HEK293 (cell line): Measurements from ENCODE around the gene BTBD18.
A peak's percentile ranks its signal among the peaks of the same experiment; 100 is the strongest.

Experiments
- CTCF ChIA-PET: fragments of 350-600 bp; formaldehyde crosslinking; extraction: SDS; loops from one replicate; lab custom pipeline; 2021; ENCODE audit warnings: antibody characterized with exemption; lab: Yijun Ruan, JAX
- POLR2A ChIA-PET: fragments of 300-600 bp; formaldehyde crosslinking; extraction: SDS; loops from one replicate; lab custom pipeline; 2020; ENCODE audit warnings: antibody characterized with exemption, inconsistent platforms; lab: Yijun Ruan, JAX
- H3K27ac ChIP-seq: fragments of 200-500 bp; sonication (Bioruptor generic); 2 replicates; pipeline ENCODE4 v1.5.1; 2014; ENCODE audit warnings: low read depth, low read length, control low read depth, inconsistent platforms; ENCODE audit errors: extremely low read depth
- H3K36me3 ChIP-seq, 2 experiments: fragments of 200-500 bp in 1 of 2; sonication (Bioruptor generic) in 1 of 2; 1 replicate in 1 of 2; 2 replicates in 1 of 2; pipeline ENCODE4 v1.5.1; 2014 to 2017; ENCODE audit warnings: inconsistent platforms in 2 of 2, low read length in 2 of 2; ENCODE audit not compliant: control insufficient read depth in 2 of 2, insufficient read depth in 1 of 2
- H3K4me1 ChIP-seq: fragments of 200-500 bp; sonication (Bioruptor generic); 2 replicates; pipeline ENCODE4 v1.5.1; 2014; ENCODE audit warnings: mild to moderate bottlenecking, low read length, inconsistent platforms; ENCODE audit not compliant: control insufficient read depth, insufficient read depth
- H3K4me3 ChIP-seq: 2 replicates; pipeline ENCODE4 v1.5.1; 2011; ENCODE audit warnings: low read depth, mild to moderate bottlenecking, control low read depth, low read length, moderate library complexity
- H3K9me3 ChIP-seq: fragments of 200-500 bp; sonication (Bioruptor generic); 2 replicates; pipeline ENCODE4 v1.5.1; 2014; ENCODE audit warnings: low read depth, low read length, inconsistent platforms; ENCODE audit not compliant: control insufficient read depth, insufficient read depth
- GFI1B ChIP-seq: fragments of 450-650 bp; formaldehyde crosslinking; IDR thresholded peaks from 2 replicates; pipeline ENCODE4 v1.5.1; 2016; ENCODE audit warnings: missing biosample characterization, missing genetic modification characterization
- GLI4 ChIP-seq: fragments of 450-650 bp; formaldehyde crosslinking; IDR thresholded peaks from 2 replicates; pipeline ENCODE4 v1.5.1; 2016; ENCODE audit warnings: missing biosample characterization, missing genetic modification characterization
- INSM2 ChIP-seq: fragments of 450-650 bp; formaldehyde crosslinking; IDR thresholded peaks from 2 replicates; pipeline ENCODE4 v1.5.1; 2016; ENCODE audit warnings: missing biosample characterization, missing genetic modification characterization
- KLF7 ChIP-seq: fragments of 450-650 bp; formaldehyde crosslinking; IDR thresholded peaks from 2 replicates; pipeline ENCODE4 v1.5.1; 2016; ENCODE audit warnings: missing biosample characterization, missing genetic modification characterization, borderline replicate concordance
- OVOL3 ChIP-seq: fragments of 450-650 bp; formaldehyde crosslinking; IDR thresholded peaks from 2 replicates; pipeline ENCODE4 v1.5.1; 2016; ENCODE audit warnings: missing biosample characterization, missing genetic modification characterization
- PRDM1 ChIP-seq: fragments of 450-650 bp; formaldehyde crosslinking; IDR thresholded peaks from 2 replicates; pipeline ENCODE4; 2016; ENCODE audit warnings: missing biosample characterization, missing genetic modification characterization
- SETDB1 ChIP-seq: IDR thresholded peaks from one replicate; pipeline ENCODE4 v1.6.1; 2017; ENCODE audit warnings: mild to moderate bottlenecking, low read length, moderate library complexity, mixed read lengths; ENCODE audit not compliant: insufficient read length
- TSHZ1 ChIP-seq: fragments of 450-650 bp; formaldehyde crosslinking; IDR thresholded peaks from 2 replicates; pipeline ENCODE4 v1.5.1; 2016; ENCODE audit warnings: missing biosample characterization, missing genetic modification characterization, borderline replicate concordance
- YY1 ChIP-seq: fragments of 450-650 bp; formaldehyde crosslinking; IDR thresholded peaks from 2 replicates; pipeline ENCODE4 v1.5.1; 2018; ENCODE audit warnings: missing biosample characterization, missing genetic modification characterization
- ZBTB44 ChIP-seq: fragments of 450-650 bp; IDR thresholded peaks from 2 replicates; pipeline ENCODE4 v1.5.1; 2018; ENCODE audit warnings: missing biosample characterization, mild to moderate bottlenecking, missing genetic modification characterization
- ZNF114 ChIP-seq: fragments of 450-650 bp; formaldehyde crosslinking; IDR thresholded peaks from 2 replicates; pipeline ENCODE4 v1.5.0; 2017; ENCODE audit warnings: missing biosample characterization, missing genetic modification characterization
- ZNF133 ChIP-seq: fragments of 450-650 bp; formaldehyde crosslinking; IDR thresholded peaks from 2 replicates; pipeline ENCODE4 v1.5.1; 2016; ENCODE audit warnings: missing biosample characterization, missing genetic modification characterization
- ZNF16 ChIP-seq: fragments of 450-650 bp; formaldehyde crosslinking; IDR thresholded peaks from 2 replicates; pipeline ENCODE4 v1.5.1; 2016; ENCODE audit warnings: low read depth, missing biosample characterization, missing genetic modification characterization
- ZNF184 ChIP-seq: fragments of 450-650 bp; IDR thresholded peaks from 2 replicates; pipeline ENCODE4 v1.5.1; 2018; ENCODE audit warnings: missing biosample characterization, mild to moderate bottlenecking, missing genetic modification characterization
- ZNF19 ChIP-seq: fragments of 450-650 bp; formaldehyde crosslinking; IDR thresholded peaks from 2 replicates; pipeline ENCODE4; 2016; ENCODE audit warnings: missing biosample characterization, missing genetic modification characterization, low read depth
- ZNF292 ChIP-seq: fragments of 450-650 bp; formaldehyde crosslinking; IDR thresholded peaks from 2 replicates; pipeline ENCODE4 v1.5.1; 2016; ENCODE audit warnings: low read depth, missing biosample characterization, missing genetic modification characterization, borderline replicate concordance
- ZNF350 ChIP-seq: fragments of 450-650 bp; formaldehyde crosslinking; IDR thresholded peaks from 2 replicates; pipeline ENCODE4 v1.5.0; 2017; ENCODE audit warnings: missing biosample characterization, mild to moderate bottlenecking, missing genetic modification characterization
- ZNF37A ChIP-seq: fragments of 450-650 bp; IDR thresholded peaks from 2 replicates; pipeline ENCODE4 v1.5.1; 2018; ENCODE audit warnings: missing biosample characterization, missing genetic modification characterization
- ZNF423 ChIP-seq: fragments of 450-650 bp; formaldehyde crosslinking; IDR thresholded peaks from 2 replicates; pipeline ENCODE4 v1.5.1; 2016; ENCODE audit warnings: missing biosample characterization, missing genetic modification characterization
- ZNF426 ChIP-seq: fragments of 450-650 bp; formaldehyde crosslinking; IDR thresholded peaks from 2 replicates; pipeline ENCODE4 v1.5.1; 2017; ENCODE audit warnings: missing biosample characterization, missing genetic modification characterization, mild to moderate bottlenecking, inconsistent platforms, moderate library complexity
- ZNF544 ChIP-seq: fragments of 450-650 bp; formaldehyde crosslinking; IDR thresholded peaks from 2 replicates; pipeline ENCODE4 v1.5.0; 2017; ENCODE audit warnings: missing biosample characterization, missing genetic modification characterization
- ZNF561 ChIP-seq: fragments of 450-650 bp; IDR thresholded peaks from 2 replicates; pipeline ENCODE4 v1.5.1; 2018; ENCODE audit warnings: missing biosample characterization, missing genetic modification characterization, borderline replicate concordance
- ZNF580 ChIP-seq: fragments of 450-650 bp; formaldehyde crosslinking; IDR thresholded peaks from 2 replicates; pipeline ENCODE4 v1.5.1; 2016; ENCODE audit warnings: missing biosample characterization, missing genetic modification characterization
- ZNF596 ChIP-seq: fragments of 450-650 bp; IDR thresholded peaks from 2 replicates; pipeline ENCODE4 v1.5.0; 2018; ENCODE audit warnings: missing biosample characterization, mild to moderate bottlenecking, missing genetic modification characterization, moderate library complexity
- ZNF600 ChIP-seq: fragments of 450-650 bp; formaldehyde crosslinking; IDR thresholded peaks from 2 replicates; pipeline ENCODE4 v1.5.1; 2016; ENCODE audit warnings: missing biosample characterization, missing genetic modification characterization
- ZNF677 ChIP-seq: fragments of 450-650 bp; IDR thresholded peaks from 2 replicates; pipeline ENCODE4 v1.5.0; 2018; ENCODE audit warnings: missing biosample characterization, mild to moderate bottlenecking, missing genetic modification characterization, moderate library complexity
- ZNF747 ChIP-seq: fragments of 450-650 bp; formaldehyde crosslinking; IDR thresholded peaks from 2 replicates; pipeline ENCODE4 v1.5.1; 2016; ENCODE audit warnings: missing biosample characterization, missing genetic modification characterization
- ZNF791 ChIP-seq: fragments of 450-650 bp; formaldehyde crosslinking; IDR thresholded peaks from 2 replicates; pipeline ENCODE4 v1.5.1; 2016; ENCODE audit warnings: missing biosample characterization, missing genetic modification characterization
- ZXDB ChIP-seq: fragments of 450-650 bp; formaldehyde crosslinking; IDR thresholded peaks from 2 replicates; pipeline ENCODE4 v1.5.1; 2016; ENCODE audit warnings: missing biosample characterization, missing genetic modification characterization
- TF ChIP-seq, protein P1 (sequence below): fragments of 450-650 bp; formaldehyde crosslinking; IDR thresholded peaks from 2 replicates; pipeline ENCODE4 v1.5.1; 2016; ENCODE audit warnings: missing biosample characterization, missing genetic modification characterization

Gene BTBD18

GRCh38 chr11:57761301-57762234, 9.9 kb upstream of the BTBD18 start, which contains the start of gene CTNND1:
Gene CTNND1 (plus strand): TSS chr11:57761802. CDS start chr11:57791479, 29,677 bp downstream.
- CTCF ChIA-PET = interaction anchor here (0.6 to 10.5 kb wide), 11 partner anchors 10 to 1908 kb away, joined by 3 to 151 read pairs (median 4); partner anchors contain the start of genes BTBD18 and DTX4
- H3K4me3 ChIP-seq = peak within 1 kb of the TSS; percentile 50
- TF ChIP-seq TSHZ1 = no peak
- peak; percentile 95 for TF ChIP-seq PRDM1 (tag by site-specific recombination)
- TF ChIP-seq ZNF426 = no peak
- no peak for TF ChIP-seq ZNF580 (tag by site-specific recombination)
- TF ChIP-seq ZNF37A = no peak
- TF ChIP-seq ZNF791 (tag by site-specific recombination) = no peak
- TF ChIP-seq ZNF16 (tag by site-specific recombination) = no peak
- no peak for TF ChIP-seq ZNF677
- no peak for TF ChIP-seq ZNF133
- no peak for TF ChIP-seq GFI1B (tag by site-specific recombination)
- no peak for TF ChIP-seq ZNF350 (tag by site-specific recombination)
- TF ChIP-seq ZNF596 = peak; percentile 100
- TF ChIP-seq GLI4 (tag by site-specific recombination) = no peak
- TF ChIP-seq, protein P1, sequence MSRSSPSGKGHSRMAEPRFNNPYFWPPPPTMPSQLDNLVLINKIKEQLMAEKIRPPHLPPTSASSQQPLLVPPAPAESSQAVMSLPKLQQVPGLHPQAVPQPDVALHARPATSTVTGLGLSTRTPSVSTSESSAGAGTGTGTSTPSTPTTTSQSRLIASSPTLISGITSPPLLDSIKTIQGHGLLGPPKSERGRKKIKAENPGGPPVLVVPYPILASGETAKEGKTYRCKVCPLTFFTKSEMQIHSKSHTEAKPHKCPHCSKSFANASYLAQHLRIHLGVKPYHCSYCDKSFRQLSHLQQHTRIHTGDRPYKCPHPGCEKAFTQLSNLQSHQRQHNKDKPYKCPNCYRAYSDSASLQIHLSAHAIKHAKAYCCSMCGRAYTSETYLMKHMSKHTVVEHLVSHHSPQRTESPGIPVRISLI (tag by site-specific recombination) = peak; percentile 78
- no peak for TF ChIP-seq ZNF292
- TF ChIP-seq YY1 (tag by site-specific recombination) = no peak
- no peak for TF ChIP-seq ZBTB44 (tag by site-specific recombination)
- TF ChIP-seq KLF7 = 0 out of 2 replicates have a peak, but pooled peaks have one; percentile 14
- TF ChIP-seq ZNF600 (tag by site-specific recombination) = peak; percentile 66
- TF ChIP-seq ZNF114 (tag by site-specific recombination) = no peak
- TF ChIP-seq ZXDB (tag by site-specific recombination) = peak; percentile 28; the same call in 1 of the 2 replicates
- no peak for TF ChIP-seq OVOL3 (tag by site-specific recombination)
- TF ChIP-seq ZNF544 = no peak
- TF ChIP-seq ZNF19 (tag by site-specific recombination) = no peak
- no peak for TF ChIP-seq ZNF747 (tag by site-specific recombination)
- TF ChIP-seq INSM2 = no peak
- no peak for TF ChIP-seq ZNF423 (tag by site-specific recombination)
- TF ChIP-seq ZNF184 = no peak
- TF ChIP-seq ZNF561 = no peak
- no peak for TF ChIP-seq SETDB1

More at GRCh38 chr11:57761301-57762234, 9.9 kb upstream of the BTBD18 start, which contains the start of gene CTNND1:
- H3K27ac ChIP-seq = peak within 1 kb of the TSS; percentile 86
- no peaks in the 10 kb centered on the region for H3K9me3 ChIP-seq
- no peaks in the 10 kb centered on the region for H3K36me3 ChIP-seq
- peaks cover 8% of the 10 kb centered on the region; the same call in 1 of the 2 replicates for H3K4me1 ChIP-seq
- POLR2A ChIA-PET = interaction anchor here (0.6 to 4.8 kb wide), 16 partner anchors 12 to 197 kb away, joined by 3 to 50 read pairs (median 5); partner anchors contain the start of genes MED19, SELENOH and TMX2
